Transverse colon (tissue), 4 donors: ENCODE results near the gene TGFB2. TPM values are rescaled to one million over a fixed set of nuclear protein-coding genes. Genes with fewer than 3 reads are reported as not detected.

ENCODE experiments used
- DNase-seq: peaks from one replicate; pipeline ENCODE4 v3.0.0-alpha.2; 2019
- H3K27ac ChIP-seq, 4 donors: fragments of 200-600 bp; sonication (generic); 2 replicates each; pipeline ENCODE4 v1.5.1; 2016 to 2018; ENCODE audit warnings: inconsistent platforms in 4 of 4
- H3K27me3 ChIP-seq: fragments of 200-600 bp; sonication (generic); 2 replicates; pipeline ENCODE4 v1.5.1; 2017; ENCODE audit warnings: inconsistent platforms
- H3K36me3 ChIP-seq, 4 donors: fragments of 200-600 bp; sonication (generic); 2 replicates each; pipeline ENCODE4 v1.5.1; 2017 to 2019; ENCODE audit warnings: inconsistent platforms in 4 of 4
- H3K4me1 ChIP-seq, 4 donors: fragments of 200-600 bp; sonication (generic); 2 replicates each; pipeline ENCODE4 v1.5.1; 2017 to 2020; ENCODE audit warnings: inconsistent platforms in 4 of 4
- H3K4me3 ChIP-seq, 4 donors: fragments of 200-600 bp; sonication (generic); 1 replicate in 1 of 4; 2 replicates in 3 of 4; pipeline versions ENCODE4 v1.5.1 to v1.6.1; 2017 to 2019; ENCODE audit warnings: inconsistent platforms in 4 of 4
- H3K9me3 ChIP-seq, 2 donors: fragments of 200-600 bp; sonication (generic); 2 replicates each; pipeline ENCODE4 v1.5.1; 2017 to 2019; ENCODE audit warnings: inconsistent platforms in 2 of 2
- EP300 ChIP-seq: sonication (generic); formaldehyde crosslinking; IDR thresholded peaks from one replicate; pipeline ENCODE4 v1.6.1; 2017; ENCODE audit warnings: antibody characterized with exemption, low read depth
- POLR2A ChIP-seq: fragments of 450-650 bp; IDR thresholded peaks from one replicate; pipeline ENCODE4 v1.6.1; 2016; ENCODE audit warnings: antibody characterized with exemption, mild to moderate bottlenecking, moderate library complexity
- POLR2AphosphoS5 ChIP-seq, 3 donors: sonication (generic); formaldehyde crosslinking; IDR thresholded peaks; one replicate each; pipeline ENCODE4 v1.6.1; 2016; ENCODE audit warnings: antibody characterized with exemption in 3 of 3
- WGBS, 2 donors: methylation state at CpG; one replicate each; pipeline ENCODE4 v1.1.5; 2018; ENCODE audit warnings: low coverage in 1 of 2; 5-methylcytosine and 5-hydroxymethylcytosine counted together
- in situ Hi-C, 4 donors: fragments of 200-750 bp; cut with MboI; loops; one replicate each; pipeline versions ENCODE4 v1.15.0 to v1.15.1; 2017; ENCODE audit warnings: low sequenced_read_pairs in 3 of 4, low pct_ligation_motif_present in 1 of 4, low pct_unique_long_range_greater_than_20kb in 1 of 4
- intact Hi-C: fragments of 100-400 bp; cut with DNase I; formaldehyde crosslinking; loops from one replicate; pipeline ENCODE4 v1.15.1; 2023; ENCODE audit warnings: low total_unique reads
- total RNA-seq, 4 donors: library from RNA; depleted of rRNA; stranded (reverse); fragments of >200 nt; gene quantifications; one replicate each; pipeline ENCODE4 v1.1.0, GENCODE V29; 2016
- TF ChIP-seq, protein P1 (sequence below), 5 experiments: fragments of 200-600 bp in 3 of 5; fragments of 450-650 bp in 2 of 5; sonication (generic) in 3 of 5; IDR thresholded peaks; 1 replicate in 2 of 5; 2 replicates in 3 of 5; pipeline ENCODE4 v1.5.1; 2016 to 2017; ENCODE audit warnings: antibody characterized with exemption in 5 of 5, inconsistent platforms in 3 of 5, mild to moderate bottlenecking in 2 of 5, moderate library complexity in 1 of 5

The TGFB2 gene
- total RNA-seq, 4 donors from 2014 or later = 0.41 to 2.2 (median 1.1) TPM

DNA sequence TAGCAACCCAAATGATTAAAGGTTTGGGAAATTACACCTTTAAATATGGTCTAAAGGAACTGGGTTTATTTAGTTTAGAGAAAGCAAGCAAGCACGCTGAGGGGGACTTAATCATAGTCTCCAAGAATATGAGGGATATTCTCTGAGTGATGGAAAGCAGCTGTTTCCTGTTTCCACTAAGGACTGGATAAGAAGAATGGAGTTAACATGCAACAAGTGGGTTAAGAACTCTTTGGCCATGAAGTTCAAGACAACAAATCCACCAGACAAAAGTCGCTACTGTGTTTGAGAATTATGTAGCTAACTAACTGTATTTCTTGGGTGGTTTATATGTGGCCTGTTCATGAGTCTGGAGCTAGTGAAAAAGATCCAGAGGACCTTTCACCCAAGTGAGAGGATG lies 85.7 kb downstream of the TGFB2 start:
- Histone ChIP-seq H3K27me3 (no peaks in the 10 kb centered on the region), H3K9me3 (no peaks in the 10 kb centered on the region), H3K27ac (no peak overlapping the region), H3K4me1 (no peaks in the 10 kb centered on the region), H3K4me3 (no peak overlapping the region), H3K36me3 (no peaks in the 10 kb centered on the region)
- in situ Hi-C loops (no loop called here), intact Hi-C loops (no loop called here)
- no peak for DNase-seq
- WGBS, 2 donors = 43 to 61% methylated on average over 2 of the region's 2 CpGs
- TF ChIP-seq POLR2A (no peak), POLR2AphosphoS5 (IDR thresholded peaks at IDR 0.05) (no peak), EP300 (no peak)
- TF ChIP-seq, protein P1, sequence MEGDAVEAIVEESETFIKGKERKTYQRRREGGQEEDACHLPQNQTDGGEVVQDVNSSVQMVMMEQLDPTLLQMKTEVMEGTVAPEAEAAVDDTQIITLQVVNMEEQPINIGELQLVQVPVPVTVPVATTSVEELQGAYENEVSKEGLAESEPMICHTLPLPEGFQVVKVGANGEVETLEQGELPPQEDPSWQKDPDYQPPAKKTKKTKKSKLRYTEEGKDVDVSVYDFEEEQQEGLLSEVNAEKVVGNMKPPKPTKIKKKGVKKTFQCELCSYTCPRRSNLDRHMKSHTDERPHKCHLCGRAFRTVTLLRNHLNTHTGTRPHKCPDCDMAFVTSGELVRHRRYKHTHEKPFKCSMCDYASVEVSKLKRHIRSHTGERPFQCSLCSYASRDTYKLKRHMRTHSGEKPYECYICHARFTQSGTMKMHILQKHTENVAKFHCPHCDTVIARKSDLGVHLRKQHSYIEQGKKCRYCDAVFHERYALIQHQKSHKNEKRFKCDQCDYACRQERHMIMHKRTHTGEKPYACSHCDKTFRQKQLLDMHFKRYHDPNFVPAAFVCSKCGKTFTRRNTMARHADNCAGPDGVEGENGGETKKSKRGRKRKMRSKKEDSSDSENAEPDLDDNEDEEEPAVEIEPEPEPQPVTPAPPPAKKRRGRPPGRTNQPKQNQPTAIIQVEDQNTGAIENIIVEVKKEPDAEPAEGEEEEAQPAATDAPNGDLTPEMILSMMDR (IDR thresholded peaks at IDR 0.05) = no peak

DNA sequence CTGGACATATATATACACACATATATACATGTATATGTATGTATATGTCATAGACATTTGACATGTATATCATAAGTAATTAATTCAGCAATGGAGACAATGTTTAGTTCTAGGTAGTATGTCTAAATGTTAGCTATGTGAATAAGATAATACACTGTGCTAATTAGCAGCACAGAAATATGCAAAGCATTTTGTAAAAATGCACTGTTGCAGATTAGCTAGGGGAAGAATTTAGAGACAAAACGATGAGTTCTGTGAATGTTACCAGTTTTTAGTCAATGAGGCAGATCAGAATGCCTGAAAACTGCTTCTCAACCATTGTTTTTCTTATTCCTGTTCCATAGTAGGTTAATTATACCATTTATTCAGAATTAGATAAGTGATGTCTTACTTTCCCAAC lies 86.3 kb downstream of the TGFB2 start:
- DNase-seq = no peak
- no peak for TF ChIP-seq EP300
- Histone ChIP-seq H3K4me3 (no peak overlapping the region), H3K4me1 (no peaks in the 10 kb centered on the region), H3K27me3 (no peaks in the 10 kb centered on the region), H3K36me3 (no peaks in the 10 kb centered on the region), H3K27ac (no peak overlapping the region), H3K9me3 (no peaks in the 10 kb centered on the region)
- intact Hi-C loops (no loop called here), in situ Hi-C loops (no loop called here)
- WGBS, 2 donors = 61 to 73% methylated on average over 1 of the region's 1 CpG

DNA sequence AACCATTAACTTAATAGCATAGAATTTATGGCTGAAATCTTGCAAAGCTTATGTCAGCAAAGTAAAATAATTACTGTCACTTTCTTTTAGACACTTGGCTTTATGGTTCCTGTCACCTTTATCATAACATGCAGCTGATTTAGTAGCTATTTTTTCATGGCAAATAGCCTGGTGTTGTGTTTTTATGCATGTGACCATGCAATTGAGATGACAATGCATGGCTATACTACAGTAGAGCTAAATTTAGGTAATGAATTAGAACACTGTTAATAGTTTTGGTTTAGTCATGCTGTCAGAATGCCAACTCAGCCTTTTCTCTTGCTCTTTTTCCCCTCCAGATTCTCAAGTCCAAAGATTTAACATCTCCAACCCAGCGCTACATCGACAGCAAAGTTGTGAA lies 88.6 kb downstream of the TGFB2 start:
- DNase-seq = no peak
- TF ChIP-seq POLR2AphosphoS5 (IDR thresholded peaks at IDR 0.05) = peak in 1 of 3 donors; percentile 30
- no peak for TF ChIP-seq EP300
- TF ChIP-seq, protein P1 (IDR thresholded peaks at IDR 0.05) = no peak
- no peak for TF ChIP-seq POLR2A
- Histone ChIP-seq H3K4me3 (no peak overlapping the region), H3K4me1 (no peaks in the 10 kb centered on the region), H3K9me3 (no peaks in the 10 kb centered on the region), H3K27ac (no peak overlapping the region), H3K27me3 (no peaks in the 10 kb centered on the region), H3K36me3 (no peaks in the 10 kb centered on the region)
- WGBS, 2 donors = 76 to 86% methylated on average over 2 of the region's 2 CpGs
- intact Hi-C loops = no loop called here
- in situ Hi-C loops = no loop called here

DNA sequence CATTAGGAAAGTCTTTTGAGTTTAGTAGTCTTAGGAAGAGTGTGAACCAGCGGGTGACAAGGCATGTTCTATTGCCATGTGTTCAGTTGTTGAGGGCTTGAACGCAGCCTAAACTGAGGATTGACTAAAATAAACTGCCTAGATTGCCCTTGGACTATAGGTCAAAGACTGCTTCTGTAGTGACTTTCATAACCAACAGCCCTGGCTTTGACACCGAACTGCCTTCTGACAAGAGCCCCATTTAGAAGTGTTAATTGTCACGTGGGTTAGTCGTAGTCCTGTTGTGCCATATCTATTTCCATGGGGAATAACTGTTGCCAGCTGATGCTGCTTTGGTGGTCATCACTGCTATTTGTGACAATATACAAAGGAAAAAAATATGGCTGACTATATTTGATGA lies 90.4 kb downstream of the TGFB2 start:
- intact Hi-C loops = no loop called here
- Histone ChIP-seq H3K4me3 (no peak overlapping the region), H3K27ac (no peak overlapping the region), H3K9me3 (no peaks in the 10 kb centered on the region), H3K27me3 (no peaks in the 10 kb centered on the region), H3K4me1 (no peaks in the 10 kb centered on the region), H3K36me3 (no peaks in the 10 kb centered on the region)
- in situ Hi-C loops = no loop called here
- DNase-seq = no peak
- WGBS, 2 donors = 85 to 100% methylated on average over 3 to 5 of the region's 5 CpGs
- no peak for TF ChIP-seq POLR2AphosphoS5 (IDR thresholded peaks at IDR 0.05)
- TF ChIP-seq, protein P1 (IDR thresholded peaks at IDR 0.05) = no peak
- no peak for TF ChIP-seq POLR2A
- TF ChIP-seq EP300 = no peak

DNA sequence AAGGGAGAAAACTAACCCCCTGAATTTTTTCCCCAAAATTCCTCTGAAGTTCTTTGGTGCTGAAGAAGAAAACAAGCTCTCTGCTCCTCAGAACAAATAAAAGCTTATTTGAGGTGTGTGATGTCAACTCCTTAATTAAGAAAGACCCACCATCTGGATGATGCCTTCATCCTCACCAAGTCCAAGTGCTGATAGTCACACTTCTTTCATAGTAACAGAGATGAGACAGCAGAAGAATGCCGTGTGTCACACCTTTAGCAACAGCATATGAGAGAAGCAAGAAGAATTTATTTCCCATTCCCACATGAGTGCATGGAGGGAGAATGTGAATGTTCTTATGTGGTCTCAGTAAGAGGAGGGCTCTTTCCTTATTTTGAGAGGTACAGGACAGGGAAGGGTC lies 91.2 kb downstream of the TGFB2 start:
- intact Hi-C loops = no loop called here
- H3K27me3 ChIP-seq = no peaks in the 10 kb centered on the region
- no peaks in the 10 kb centered on the region for H3K9me3 ChIP-seq
- in situ Hi-C loops = no loop called here
- no peak overlapping the region for H3K4me3 ChIP-seq
- TF ChIP-seq, protein P1 (IDR thresholded peaks at IDR 0.05) = no peak
- no peak for TF ChIP-seq POLR2AphosphoS5 (IDR thresholded peaks at IDR 0.05)
- TF ChIP-seq EP300 = no peak
- TF ChIP-seq POLR2A = no peak
- H3K36me3 ChIP-seq = no peaks in the 10 kb centered on the region
- no peak overlapping the region for H3K27ac ChIP-seq
- 80 to 87% methylated on average over 1 of the region's 1 CpG for WGBS, 2 donors
- no peak for DNase-seq
- H3K4me1 ChIP-seq = no peaks in the 10 kb centered on the region
